ENCODE data around the gene HOXB3. TPM values are rescaled to one million over a fixed set of nuclear protein-coding genes. Genes with fewer than 3 reads are reported as not detected.

Gene HOXB3
- total RNA-seq, 2 donors from 2014 or later = 7.8 to 11.4 TPM

DNA sequence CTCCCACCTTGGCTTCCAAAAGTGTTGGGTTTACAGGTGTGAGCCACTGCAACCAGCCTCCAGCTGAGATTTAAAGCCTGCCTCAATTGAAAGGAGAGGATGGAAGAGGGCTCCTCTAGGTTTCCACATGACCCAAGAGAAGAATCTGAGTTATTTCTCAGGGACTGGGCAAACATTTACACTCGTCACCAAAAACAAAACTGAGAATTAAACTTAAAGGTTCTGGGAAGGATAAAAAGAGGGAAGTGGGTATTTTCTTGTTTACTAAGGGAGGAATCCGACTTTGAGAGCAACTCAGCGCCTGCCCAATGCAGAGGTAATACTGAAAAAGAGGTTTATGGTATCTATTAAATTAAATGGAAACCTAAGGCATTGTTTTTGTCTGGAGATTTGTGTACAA, 72.6 kb downstream of the HOXB3 start:
- TF ChIP-seq, protein P1, sequence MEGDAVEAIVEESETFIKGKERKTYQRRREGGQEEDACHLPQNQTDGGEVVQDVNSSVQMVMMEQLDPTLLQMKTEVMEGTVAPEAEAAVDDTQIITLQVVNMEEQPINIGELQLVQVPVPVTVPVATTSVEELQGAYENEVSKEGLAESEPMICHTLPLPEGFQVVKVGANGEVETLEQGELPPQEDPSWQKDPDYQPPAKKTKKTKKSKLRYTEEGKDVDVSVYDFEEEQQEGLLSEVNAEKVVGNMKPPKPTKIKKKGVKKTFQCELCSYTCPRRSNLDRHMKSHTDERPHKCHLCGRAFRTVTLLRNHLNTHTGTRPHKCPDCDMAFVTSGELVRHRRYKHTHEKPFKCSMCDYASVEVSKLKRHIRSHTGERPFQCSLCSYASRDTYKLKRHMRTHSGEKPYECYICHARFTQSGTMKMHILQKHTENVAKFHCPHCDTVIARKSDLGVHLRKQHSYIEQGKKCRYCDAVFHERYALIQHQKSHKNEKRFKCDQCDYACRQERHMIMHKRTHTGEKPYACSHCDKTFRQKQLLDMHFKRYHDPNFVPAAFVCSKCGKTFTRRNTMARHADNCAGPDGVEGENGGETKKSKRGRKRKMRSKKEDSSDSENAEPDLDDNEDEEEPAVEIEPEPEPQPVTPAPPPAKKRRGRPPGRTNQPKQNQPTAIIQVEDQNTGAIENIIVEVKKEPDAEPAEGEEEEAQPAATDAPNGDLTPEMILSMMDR (IDR thresholded peaks at IDR 0.05) = no peak
- no peak for TF ChIP-seq POLR2AphosphoS5 (IDR thresholded peaks at IDR 0.05)
- TF ChIP-seq POLR2A (IDR thresholded peaks at IDR 0.05) = no peak
- no peak overlapping the region for H3K27ac ChIP-seq
- intact Hi-C loops (cut with DNase I) = no loop called here
- no peak overlapping the region for H3K4me3 ChIP-seq
- no peak for DNase-seq (ENCODE audit: low spot score)
- no peaks in the 10 kb centered on the region for H3K9me3 ChIP-seq
- H3K27me3 ChIP-seq (replicated peaks; ENCODE audit: insufficient read depth) = no peaks in the 10 kb centered on the region
- no peaks in the 10 kb centered on the region for H3K36me3 ChIP-seq
- WGBS = 27% methylated on average over 3 of the region's 3 CpGs
- H3K4me1 ChIP-seq (replicated peaks) = no peaks in the 10 kb centered on the region

DNA sequence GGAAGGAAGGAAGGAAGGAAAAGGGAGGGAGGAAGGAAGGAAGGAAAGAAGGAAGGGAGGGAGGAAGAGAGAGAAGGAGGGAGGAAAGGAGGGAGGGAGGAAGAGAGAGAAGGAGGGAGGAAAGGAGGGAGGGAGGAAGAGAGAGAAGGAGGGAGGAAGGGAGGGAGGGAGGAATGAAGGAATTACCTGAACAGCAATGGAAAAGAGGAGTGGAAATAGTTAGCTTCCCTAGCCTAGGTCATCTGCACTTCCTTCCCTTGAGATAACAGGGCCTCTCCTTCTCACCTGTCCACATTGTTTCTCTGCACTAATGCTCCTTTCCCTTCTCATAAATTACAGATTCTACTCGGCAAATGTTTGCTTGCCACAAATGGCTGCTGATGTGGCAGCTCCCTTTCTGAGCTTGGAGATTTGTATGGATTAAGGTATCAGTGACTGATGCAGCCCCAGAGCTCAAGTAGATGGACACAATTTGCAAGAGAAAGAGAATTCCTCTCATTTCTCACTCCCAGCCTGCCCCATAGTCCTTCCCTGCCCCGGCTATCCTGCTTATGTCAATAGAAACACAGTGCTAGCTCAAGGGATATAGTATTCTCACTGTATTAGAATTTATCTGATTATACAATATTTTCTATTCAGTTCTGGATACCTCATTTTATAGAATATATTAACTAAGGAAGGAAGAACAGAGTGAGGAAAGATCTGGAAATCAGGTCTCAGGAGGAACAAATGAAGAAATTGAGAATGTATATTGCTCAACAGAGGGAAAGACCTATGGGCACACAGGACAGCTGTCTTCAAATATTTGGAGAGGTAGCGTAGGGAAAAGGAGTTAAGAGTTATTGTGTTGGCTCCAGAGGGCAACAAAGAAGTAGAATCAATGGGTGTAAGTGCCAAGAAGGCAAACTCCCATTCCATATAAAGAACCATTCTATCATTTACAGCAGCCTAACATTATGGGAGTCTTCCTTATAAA, 73.8 kb downstream of the HOXB3 start:
- 36% methylated on average over 3 of the region's 3 CpGs for WGBS
- Histone ChIP-seq H3K4me1 (replicated peaks) (no peaks in the 10 kb centered on the region), H3K27ac (no peak overlapping the region), H3K27me3 (replicated peaks; ENCODE audit: insufficient read depth) (no peaks in the 10 kb centered on the region), H3K4me3 (no peak overlapping the region), H3K36me3 (no peaks in the 10 kb centered on the region), H3K9me3 (no peaks in the 10 kb centered on the region)
- TF ChIP-seq POLR2A (IDR thresholded peaks at IDR 0.05) (no peak), POLR2AphosphoS5 (IDR thresholded peaks at IDR 0.05) (no peak)
- TF ChIP-seq, protein P1 (IDR thresholded peaks at IDR 0.05) = no peak
- no peak for DNase-seq (ENCODE audit: low spot score)
- intact Hi-C loops (cut with DNase I) = no loop called here

DNA sequence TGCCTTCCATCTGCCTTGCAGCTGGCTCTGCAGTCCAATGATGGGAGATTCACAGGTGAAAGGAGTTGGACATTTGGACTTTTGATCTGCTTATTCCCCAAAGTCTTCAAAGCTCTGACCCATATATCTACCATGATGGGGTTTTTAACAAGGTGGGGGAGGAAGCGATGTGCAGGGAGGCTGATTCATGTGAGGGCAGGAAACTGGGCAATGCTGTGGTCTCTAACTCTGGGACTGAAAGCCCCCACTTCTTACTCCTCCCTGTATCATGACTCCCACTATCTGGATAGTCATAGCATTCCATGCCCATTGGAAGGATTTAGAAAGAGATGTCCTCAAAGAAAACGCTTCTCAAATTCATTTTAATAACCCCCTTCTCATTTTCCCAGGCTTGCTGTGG, 75.6 kb downstream of the HOXB3 start:
- Histone ChIP-seq H3K9me3 (no peaks in the 10 kb centered on the region), H3K4me3 (no peak overlapping the region), H3K27ac (no peak overlapping the region), H3K27me3 (replicated peaks; ENCODE audit: insufficient read depth) (no peaks in the 10 kb centered on the region), H3K36me3 (no peaks in the 10 kb centered on the region), H3K4me1 (replicated peaks) (no peaks in the 10 kb centered on the region)
- no peak for TF ChIP-seq POLR2AphosphoS5 (IDR thresholded peaks at IDR 0.05)
- TF ChIP-seq, protein P1 (IDR thresholded peaks at IDR 0.05) = no peak
- TF ChIP-seq POLR2A (IDR thresholded peaks at IDR 0.05) = no peak
- 86% methylated on average over 2 of the region's 2 CpGs for WGBS
- DNase-seq (ENCODE audit: low spot score) = no peak
- intact Hi-C loops (cut with DNase I) = no loop called here

DNA sequence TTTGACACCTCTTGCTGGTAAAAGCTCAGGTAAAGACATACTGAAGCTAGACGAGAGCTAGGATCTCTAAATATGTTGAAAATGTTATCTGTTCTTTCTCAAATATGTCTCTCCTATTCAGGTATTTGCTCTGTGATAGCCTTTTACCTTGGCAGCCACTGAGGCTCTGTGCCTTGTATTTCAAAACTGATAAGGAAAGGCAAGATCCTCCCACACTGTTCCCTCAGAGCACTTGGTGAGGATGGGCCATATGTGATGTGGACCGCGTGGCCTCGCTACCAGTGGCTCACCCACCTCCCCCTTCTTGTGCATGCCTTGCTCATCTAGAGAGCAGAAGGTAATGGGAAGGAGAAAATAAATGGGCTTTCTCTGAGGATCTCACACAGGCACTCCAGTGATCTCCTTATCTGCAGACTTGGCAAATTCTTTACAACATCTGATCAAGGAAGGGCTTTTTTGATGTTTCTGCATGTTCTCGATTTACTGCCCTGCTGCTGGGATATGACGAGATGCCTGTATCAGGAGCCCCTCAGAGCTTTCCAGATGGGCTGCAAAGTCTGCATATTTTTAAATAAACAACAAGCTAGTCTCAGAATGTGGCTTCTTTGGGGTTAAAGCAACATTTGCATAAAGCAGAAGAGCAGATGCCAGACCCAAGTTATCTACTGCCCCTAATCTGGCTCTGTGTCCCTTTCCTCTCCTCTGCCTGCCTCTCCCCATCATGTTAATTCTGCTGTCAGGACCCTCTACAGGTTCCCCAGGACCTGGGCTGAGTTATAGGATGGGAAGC, 76.2 kb downstream of the HOXB3 start:
- no peaks in the 10 kb centered on the region for H3K9me3 ChIP-seq

More for the DNA sequence above, 76.2 kb downstream of the HOXB3 start:
- Histone ChIP-seq H3K4me1 (replicated peaks) (no peaks in the 10 kb centered on the region), H3K36me3 (no peaks in the 10 kb centered on the region), H3K27me3 (replicated peaks; ENCODE audit: insufficient read depth) (no peaks in the 10 kb centered on the region), H3K4me3 (no peak overlapping the region), H3K27ac (no peak overlapping the region)
- 76% methylated on average over 6 of the region's 6 CpGs for WGBS
- DNase-seq (ENCODE audit: low spot score) = no peak
- intact Hi-C loops (cut with DNase I) = no loop called here
- no peak for TF ChIP-seq POLR2AphosphoS5 (IDR thresholded peaks at IDR 0.05)
- TF ChIP-seq, protein P1 (IDR thresholded peaks at IDR 0.05) = no peak

Measured in prostate gland (tissue), 2 donors.